Retina (tissue), 1 donor: ENCODE data around the gene TTC17.

Experiments used
- DNase-seq: peaks from one replicate; pipeline ENCODE4 v3.0.0-alpha.2; 2016

TTC17 gene

DNA sequence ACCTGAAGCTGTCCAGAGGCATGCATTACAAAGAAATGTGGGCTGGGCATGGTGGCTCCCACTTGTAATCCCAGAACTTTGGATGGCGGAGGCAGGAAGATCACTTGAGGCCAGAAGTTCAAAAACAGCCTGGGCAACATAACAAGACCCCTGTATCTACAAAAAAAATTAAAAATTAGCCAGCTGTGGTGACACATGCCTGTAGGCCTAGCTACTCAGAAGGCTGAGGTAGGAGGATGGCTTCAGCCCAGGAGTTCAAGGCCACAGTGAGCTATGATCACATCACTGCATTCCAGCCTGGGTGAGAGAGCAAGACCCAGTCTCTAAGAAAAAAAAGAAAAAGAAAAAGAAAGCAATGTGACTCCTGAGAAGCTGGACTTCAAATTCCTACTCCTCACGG, 183.3 kb downstream of the TTC17 start:
- DNase-seq, result no peak

GRCh38 chr11:43542750-43543712, 184.3 kb downstream of the TTC17 start:
- DNase-seq, result peak; percentile 37
